A673 (cell line): ENCODE measurements around the gene RAP1GAP2.

Experiments
- CTCF ChIP-seq: fragments of 300-800, 200-600 bp; sonication (generic); conservative IDR thresholded peaks from 2 replicates; pipeline ENCODE4 v1.5.1; 2017; ENCODE audit warnings: low read depth, mild to moderate bottlenecking, antibody characterized with exemption, low read length, moderate library complexity, mixed read lengths
- EZH2 ChIP-seq: fragments of 200-600 bp; sonication (generic); IDR thresholded peaks from 2 replicates; pipeline ENCODE4 v1.6.1; 2017; ENCODE audit warnings: borderline replicate concordance, low read depth, mild to moderate bottlenecking, mixed read lengths, antibody characterized with exemption, low read length; ENCODE audit not compliant: poor library complexity, severe bottlenecking

GRCh38 chr17:3004925-3005324 is 208.7 kb downstream of the RAP1GAP2 start:
- no peak for TF ChIP-seq CTCF
- TF ChIP-seq EZH2: no peak
